GM15510 (cell line): ENCODE results near the gene PLEKHA7.

Experiments used
- POLR2A ChIP-seq: IDR thresholded peaks from 3 replicates; pipeline ENCODE4 v1.6.1; 2011; ENCODE audit warnings: borderline replicate concordance; ENCODE audit not compliant: insufficient read length; ENCODE audit errors: extremely low read depth

PLEKHA7 gene

GRCh38 chr11:16941935-16942334 lies 72.3 kb downstream of the PLEKHA7 start:
- TF ChIP-seq POLR2A, result no peak

- TF ChIP-seq POLR2A, result no peak
Measured at GRCh38 chr11:16938061-16938460, 76.2 kb downstream of the PLEKHA7 start.

DNA sequence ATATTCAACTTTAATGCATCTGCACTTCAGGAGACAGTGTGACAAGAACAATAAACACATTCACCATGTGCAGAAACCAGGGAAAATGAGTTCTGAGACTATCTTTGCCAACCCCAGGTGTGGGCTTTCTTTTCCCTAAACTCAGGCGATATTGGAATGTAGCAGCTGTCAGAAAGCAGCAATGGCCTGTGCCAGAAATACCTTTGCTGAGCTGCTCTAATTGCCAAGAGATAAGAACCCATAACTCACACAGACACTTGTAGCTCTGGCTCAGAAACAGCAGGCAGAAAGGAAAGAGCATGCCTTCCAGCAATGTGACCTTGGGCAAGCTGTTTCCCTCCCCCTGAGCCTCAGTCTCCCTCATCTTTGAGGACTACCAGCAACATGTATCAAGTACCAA lies 77.6 kb downstream of the PLEKHA7 start:
- no peak for TF ChIP-seq POLR2A

GRCh38 chr11:16935518-16936302 lies 78.5 kb downstream of the PLEKHA7 start:
- no peak for TF ChIP-seq POLR2A

DNA sequence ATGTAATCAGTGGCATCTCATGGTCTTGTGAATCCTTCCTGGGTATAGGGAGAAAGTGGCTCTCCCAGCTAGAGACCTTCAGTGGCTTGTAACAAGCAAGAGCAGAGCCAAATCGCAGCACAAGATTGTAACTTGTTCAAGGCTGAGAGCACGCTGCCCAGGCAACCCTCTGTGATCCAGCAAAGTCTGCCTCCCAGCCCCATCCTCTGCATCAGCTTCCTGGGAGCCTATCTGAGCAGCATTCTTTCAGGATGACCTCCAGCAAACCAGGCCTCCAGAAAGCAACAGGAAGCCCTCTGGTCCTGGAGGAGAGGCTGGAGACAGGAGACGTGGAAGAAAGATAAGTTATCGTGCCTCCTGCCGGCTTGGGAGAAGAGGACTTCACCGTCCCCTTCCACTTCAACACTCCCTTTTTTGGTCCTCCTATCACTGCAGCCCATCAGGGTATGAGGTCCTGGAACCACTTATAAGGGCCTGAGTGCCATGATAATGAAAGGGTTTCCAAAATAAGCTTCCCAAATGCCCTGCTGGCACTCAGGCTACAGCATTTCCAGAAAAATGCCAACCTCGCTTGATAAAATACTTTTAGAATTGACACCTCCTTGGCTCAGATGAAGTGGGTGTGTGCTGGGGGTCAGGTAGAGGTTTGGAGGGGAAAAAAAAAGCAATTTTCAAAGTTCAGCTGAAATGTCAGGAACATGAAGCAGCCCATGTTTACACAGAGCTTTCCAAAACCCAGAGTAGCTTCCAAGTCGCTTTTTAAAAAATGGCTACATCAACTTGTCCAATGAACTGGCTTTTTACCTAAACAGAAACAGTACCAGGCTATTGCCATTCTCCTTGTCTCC lies 80.2 kb downstream of the PLEKHA7 start:
- TF ChIP-seq POLR2A, result no peak

DNA sequence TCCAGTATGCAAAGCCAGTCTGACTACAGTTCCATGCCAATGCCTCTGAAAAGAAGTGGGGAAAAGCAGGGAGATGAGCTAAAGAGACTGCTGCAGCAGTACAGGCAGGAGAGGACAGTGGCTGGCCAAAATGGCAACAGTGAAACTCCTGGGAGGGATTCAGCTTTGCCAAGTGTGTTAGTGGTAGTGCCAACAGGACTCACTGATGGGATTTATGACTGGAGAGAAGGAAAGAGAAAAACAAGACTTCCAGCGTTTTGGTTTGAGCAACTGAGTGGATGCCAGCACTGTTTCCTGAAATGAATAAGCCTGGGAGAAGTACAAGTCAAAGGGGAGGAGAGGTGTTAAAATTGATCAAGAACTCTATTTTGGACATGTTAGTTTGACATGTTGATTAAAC lies 80.9 kb downstream of the PLEKHA7 start:
- TF ChIP-seq POLR2A, result no peak

DNA sequence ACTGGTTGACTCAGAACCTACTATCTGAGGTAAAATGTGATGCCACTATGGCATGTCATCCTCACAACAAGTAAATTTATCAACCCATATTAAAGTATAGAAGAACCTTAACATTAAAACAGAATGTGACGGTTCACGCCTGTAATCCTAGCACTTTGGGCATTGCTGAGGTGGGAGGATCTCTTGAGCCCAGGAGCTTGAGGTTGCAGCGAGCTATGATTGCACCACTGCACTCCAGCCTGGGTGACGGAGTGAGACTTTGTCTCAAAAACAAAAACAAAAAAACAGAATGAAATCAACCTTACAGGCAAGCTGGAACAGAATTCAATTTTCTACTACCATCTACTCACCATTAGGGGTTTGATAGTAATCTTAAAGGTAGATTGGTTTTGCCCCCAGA lies 86.2 kb downstream of the PLEKHA7 start:
- no peak for TF ChIP-seq POLR2A

- no peak for TF ChIP-seq POLR2A
Measured at GRCh38 chr11:16926883-16927626, 87.2 kb downstream of the PLEKHA7 start.

- TF ChIP-seq POLR2A, result no peak
Measured at GRCh38 chr11:16925561-16926065, 88.6 kb downstream of the PLEKHA7 start.

- no peak for TF ChIP-seq POLR2A
Measured at GRCh38 chr11:16924826-16925560, 89.2 kb downstream of the PLEKHA7 start.

DNA sequence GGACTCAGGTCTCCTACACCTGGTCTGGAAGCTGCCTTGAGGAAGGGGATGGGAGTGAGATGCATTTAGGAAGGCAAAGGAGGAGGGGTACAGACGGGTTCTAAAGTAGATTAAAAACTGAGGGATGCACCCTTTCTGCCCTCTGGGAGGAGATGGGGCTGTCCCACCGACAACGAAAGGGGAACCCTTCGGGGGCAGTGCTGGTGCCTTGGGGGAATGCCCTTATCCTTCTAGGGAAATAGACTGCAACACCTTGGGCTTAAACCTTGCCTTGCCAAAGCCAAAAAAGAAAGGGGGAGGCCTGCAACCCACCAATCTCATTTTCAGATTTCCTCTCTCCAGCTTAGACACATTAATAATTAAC lies 89.8 kb downstream of the PLEKHA7 start:
- TF ChIP-seq POLR2A, result no peak

DNA sequence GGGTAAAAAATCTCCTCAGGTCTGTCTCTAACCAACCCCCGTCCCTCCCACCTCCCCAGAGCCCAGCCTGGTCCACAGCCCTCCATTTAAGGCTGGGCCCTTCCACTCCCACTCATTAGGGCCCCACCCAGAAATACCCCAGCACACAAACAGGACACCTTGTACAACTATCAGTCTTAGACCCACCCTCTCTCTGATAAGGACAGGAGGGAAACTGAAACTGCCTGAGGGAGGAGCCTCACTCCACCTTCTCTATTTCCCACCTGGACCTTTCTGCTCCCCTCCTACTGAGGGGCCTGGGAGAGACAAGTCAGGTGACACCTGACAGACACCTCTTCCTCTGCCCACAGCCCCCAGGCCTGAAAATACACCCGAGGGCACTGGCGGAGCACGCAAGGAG lies 90.2 kb downstream of the PLEKHA7 start:
- no peak for TF ChIP-seq POLR2A

- TF ChIP-seq POLR2A, result no peak
Measured at GRCh38 chr11:16921668-16922067, 92.5 kb downstream of the PLEKHA7 start.

DNA sequence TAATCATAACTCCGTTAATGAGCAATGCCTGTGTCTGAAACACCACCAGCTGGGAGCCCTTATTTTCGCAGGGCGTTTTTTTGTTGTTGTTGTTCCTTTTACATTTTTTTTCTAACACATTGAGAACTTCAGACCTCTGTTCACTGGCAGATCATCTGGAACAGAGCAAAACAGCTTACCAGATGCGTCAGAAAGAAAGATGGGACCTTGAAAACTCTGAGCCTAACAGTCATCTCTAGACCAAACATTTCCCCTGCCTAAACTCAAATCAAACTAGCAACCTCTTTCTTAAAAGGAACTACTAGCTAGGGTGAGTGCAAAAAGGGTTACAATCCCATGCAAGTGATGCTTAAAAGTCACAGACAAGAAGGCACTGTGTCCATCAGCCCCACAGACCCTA lies 93.2 kb downstream of the PLEKHA7 start:
- TF ChIP-seq POLR2A, result no peak
